Measurements from ENCODE around the gene LTO1. TPM values are rescaled to one million over a fixed set of nuclear protein-coding genes. Genes with fewer than 3 reads are reported as not detected.
"Not testable (repeated sequence)": the region's sequence is repeated elsewhere in the genome, so short reads cannot be mapped to it uniquely, and the experiment has no call there.

LTO1 gene
- polyA plus RNA-seq, 1 experiment, result 13.7 TPM

- ChIA-PET CTCF (interaction anchor here (0.6 to 1.5 kb wide), 4 partner anchors 110 to 504 kb away, joined by 3 to 6 read pairs (median 4); no protein-coding TSS in a partner anchor), POLR2A (no interaction called here)
- H3K36me3 ChIP-seq (ENCODE audit: control insufficient read depth, insufficient read depth, low read length), result no peaks in the 10 kb centered on the region
Observed at GRCh38 chr11:69691463-69691862, 16.3 kb upstream of the LTO1 start.

GRCh38 chr11:69689484-69690319, 14.5 kb upstream of the LTO1 start:
- H3K4me3 ChIP-seq (ENCODE audit: low read depth, low read length), result no peak overlapping the region
- H3K36me3 ChIP-seq (ENCODE audit: control insufficient read depth, insufficient read depth, low read length), result no peaks in the 10 kb centered on the region
- TF ChIP-seq CTCF (IDR thresholded peaks at IDR 0.05; ENCODE audit: insufficient read depth, low read depth, low read length), result no peak
- ChIA-PET POLR2A (no interaction called here), CTCF (no interaction called here)
- H3K27me3 ChIP-seq (ENCODE audit: control insufficient read depth, insufficient read depth, low read length), result peaks cover 6% of the 10 kb centered on the region; the same call in 1 of the 2 replicates
- no peak for DNase-seq (ENCODE audit: low read depth)

More at GRCh38 chr11:69691463-69691862, 16.3 kb upstream of the LTO1 start:
- TF ChIP-seq CTCF (IDR thresholded peaks at IDR 0.05; ENCODE audit: insufficient read depth, low read depth, low read length), result no peak
- H3K27me3 ChIP-seq (ENCODE audit: control insufficient read depth, insufficient read depth, low read length), result peaks cover 9% of the 10 kb centered on the region; the same call in 1 of the 2 replicates
- DNase-seq (ENCODE audit: low read depth), result no peak
- H3K4me3 ChIP-seq (ENCODE audit: low read depth, low read length), result no peak overlapping the region

GRCh38 chr11:69687969-69688771, 13.0 kb upstream of the LTO1 start:
- CTCF ChIA-PET, result interaction anchor here (4.7 kb wide), 1 partner anchor 201 kb away, joined by 29 read pairs; no protein-coding TSS in a partner anchor
- POLR2A ChIA-PET; H3K27me3 ChIP-seq (ENCODE audit: control insufficient read depth, insufficient read depth, low read length); H3K36me3 ChIP-seq (ENCODE audit: control insufficient read depth, insufficient read depth, low read length); DNase-seq (ENCODE audit: low read depth); H3K4me3 ChIP-seq (ENCODE audit: low read depth, low read length): not testable (repeated sequence)

GRCh38 chr11:69686856-69687255, 11.7 kb upstream of the LTO1 start:
- Histone ChIP-seq H3K27me3 (ENCODE audit: control insufficient read depth, insufficient read depth, low read length) (peaks cover 2% of the 10 kb centered on the region; the same call in 1 of the 2 replicates), H3K36me3 (ENCODE audit: control insufficient read depth, insufficient read depth, low read length) (no peaks in the 10 kb centered on the region), H3K4me3 (ENCODE audit: low read depth, low read length) (no peak overlapping the region)
- no peak for TF ChIP-seq CTCF (IDR thresholded peaks at IDR 0.05; ENCODE audit: insufficient read depth, low read depth, low read length)
- POLR2A ChIA-PET, result no interaction called here
- no peak for DNase-seq (ENCODE audit: low read depth)
- CTCF ChIA-PET, result interaction anchor here (0.8 to 4.7 kb wide), 8 partner anchors 42 to 509 kb away, joined by 3 to 29 read pairs (median 6); no protein-coding TSS in a partner anchor

- no peak overlapping the region for H3K4me3 ChIP-seq (ENCODE audit: low read depth, low read length)
- no peak for DNase-seq (ENCODE audit: low read depth)
- ChIA-PET POLR2A (no interaction called here), CTCF (interaction anchor here (0.8 to 4.7 kb wide), 9 partner anchors 42 to 509 kb away, joined by 3 to 29 read pairs (median 6); no protein-coding TSS in a partner anchor)
- TF ChIP-seq CTCF (IDR thresholded peaks at IDR 0.05; ENCODE audit: insufficient read depth, low read depth, low read length), result no peak
- H3K27me3 ChIP-seq (ENCODE audit: control insufficient read depth, insufficient read depth, low read length), result peaks cover 2% of the 10 kb centered on the region; the same call in 1 of the 2 replicates
- no peaks in the 10 kb centered on the region for H3K36me3 ChIP-seq (ENCODE audit: control insufficient read depth, insufficient read depth, low read length)
Observed at GRCh38 chr11:69686452-69686851, 11.3 kb upstream of the LTO1 start.

All from BJ (cell line).